Measurements from ENCODE around the gene ABI1.

ABI1 gene

GRCh38 chr10:26770069-26770468, 90.7 kb downstream of the ABI1 start:
- no peak for DNase-seq (ENCODE audit: low read depth in 3 of 3)

- no peak for DNase-seq (ENCODE audit: low read depth in 3 of 3)
Measured at GRCh38 chr10:26765549-26765948, 95.2 kb downstream of the ABI1 start.

- no peak for DNase-seq (ENCODE audit: low read depth in 3 of 3)
Measured at GRCh38 chr10:26759008-26759407, 101.8 kb downstream of the ABI1 start.

- no peak for DNase-seq (ENCODE audit: low read depth in 3 of 3)
Measured at GRCh38 chr10:26755443-26755903, 105.3 kb downstream of the ABI1 start.

GRCh38 chr10:26746061-26746460, 114.7 kb downstream of the ABI1 start:
- DNase-seq (ENCODE audit: low read depth in 3 of 3): no peak

- no peak for DNase-seq (ENCODE audit: low read depth in 3 of 3)
Measured at GRCh38 chr10:26743841-26744240, 116.9 kb downstream of the ABI1 start.

- DNase-seq (ENCODE audit: low read depth in 3 of 3): no peak
Measured at GRCh38 chr10:26743091-26743490, 117.7 kb downstream of the ABI1 start.

- no peak for DNase-seq (ENCODE audit: low read depth in 3 of 3)
Measured at GRCh38 chr10:26741368-26741767, 119.4 kb downstream of the ABI1 start.

- peak in 1 of 3 donors; percentile 21 for DNase-seq (ENCODE audit: low read depth in 3 of 3)
Measured at GRCh38 chr10:26739071-26739631, 121.6 kb downstream of the ABI1 start.

GRCh38 chr10:26738301-26738911, 122.4 kb downstream of the ABI1 start:
- no peak for DNase-seq (ENCODE audit: low read depth in 3 of 3)

GRCh38 chr10:26737730-26738129, 123.0 kb downstream of the ABI1 start:
- peak; percentile 18 to 34 (median 25) for DNase-seq (ENCODE audit: low read depth in 3 of 3)

- DNase-seq (ENCODE audit: low read depth in 3 of 3): no peak
Measured at GRCh38 chr10:26735435-26735834, 125.3 kb downstream of the ABI1 start.

GRCh38 chr10:26733750-26734568, 126.8 kb downstream of the ABI1 start:
- DNase-seq (ENCODE audit: low read depth in 3 of 3): no peak

- DNase-seq (ENCODE audit: low read depth in 3 of 3): no peak
Measured at GRCh38 chr10:26730552-26730951, 130.2 kb downstream of the ABI1 start.

GRCh38 chr10:26729395-26729794, 131.4 kb downstream of the ABI1 start:
- no peak for DNase-seq (ENCODE audit: low read depth in 3 of 3)

- DNase-seq (ENCODE audit: low read depth in 3 of 3): no peak
Measured at GRCh38 chr10:26728957-26729356, 131.8 kb downstream of the ABI1 start.

- DNase-seq (ENCODE audit: low read depth in 3 of 3): no peak
Measured at GRCh38 chr10:26727005-26727404, 133.8 kb downstream of the ABI1 start.

- no peak for DNase-seq (ENCODE audit: low read depth in 3 of 3)
Measured at GRCh38 chr10:26725837-26726727, 134.7 kb downstream of the ABI1 start.

- no peak for DNase-seq (ENCODE audit: low read depth in 3 of 3)
Measured at GRCh38 chr10:26723016-26723415, 137.7 kb downstream of the ABI1 start.

- DNase-seq (ENCODE audit: low read depth in 3 of 3): peak in 1 of 3 donors; percentile 35
Measured at GRCh38 chr10:26721561-26721960, 139.2 kb downstream of the ABI1 start.

- no peak for DNase-seq (ENCODE audit: low read depth in 3 of 3)
Measured at GRCh38 chr10:26717476-26717875, 143.3 kb downstream of the ABI1 start.

- DNase-seq (ENCODE audit: low read depth in 3 of 3): no peak
Measured at GRCh38 chr10:26715137-26715487, 145.6 kb downstream of the ABI1 start.

Data from stimulated activated CD4-positive, alpha-beta T cell treated with anti-CD3 and anti-CD28 coated beads, TNF-alpha, amount 100 ng/mL, for 48 hours (primary cell).